Esophagus muscularis mucosa (tissue), 4 donors: ENCODE results near the gene PNISR.

Experiments used
- CTCF ChIP-seq, 3 experiments: fragments of 200-600 bp in 2 of 3; fragments of 450-650 bp in 1 of 3; sonication (generic) in 2 of 3; IDR thresholded peaks; one replicate each; pipeline ENCODE4 v1.5.1; 2017 to 2019; ENCODE audit warnings: antibody characterized with exemption in 3 of 3, mild to moderate bottlenecking in 2 of 3, moderate library complexity in 1 of 3
- EP300 ChIP-seq: sonication (generic); formaldehyde crosslinking; IDR thresholded peaks from one replicate; pipeline ENCODE4 v1.6.1; 2017; ENCODE audit warnings: antibody characterized with exemption
- POLR2A ChIP-seq: fragments of 450-650 bp; IDR thresholded peaks from one replicate; pipeline ENCODE4 v1.6.1; 2017; ENCODE audit warnings: antibody characterized with exemption, moderate library complexity, mild to moderate bottlenecking, low read depth
- POLR2AphosphoS5 ChIP-seq, 2 donors: sonication (generic); formaldehyde crosslinking; IDR thresholded peaks; one replicate each; pipeline ENCODE4 v1.6.1; 2017; ENCODE audit warnings: antibody characterized with exemption in 2 of 2

DNA sequence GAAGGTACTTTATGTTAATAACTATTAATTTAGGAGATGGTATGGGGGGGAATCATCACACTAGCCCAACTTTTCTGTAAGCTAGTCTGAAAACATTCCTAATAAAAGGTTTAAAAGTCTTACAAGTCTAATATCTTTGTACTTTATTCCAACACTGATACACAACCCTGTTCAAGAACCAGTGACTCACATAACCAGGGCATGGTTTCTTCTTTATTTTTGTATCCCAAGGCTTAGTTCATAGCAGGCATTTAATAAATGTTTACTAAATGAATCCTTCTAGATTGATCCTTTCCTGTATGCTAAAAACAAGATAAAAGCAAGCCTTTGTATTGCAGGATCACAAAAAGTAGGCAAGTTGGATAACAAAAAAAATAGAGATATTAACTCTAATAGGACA is 9.7 kb downstream of the PNISR start:
- TF ChIP-seq CTCF (IDR thresholded peaks at IDR 0.05) (no peak), POLR2AphosphoS5 (IDR thresholded peaks at IDR 0.05) (no peak), POLR2A (no peak), EP300 (no peak)
